HFFc6 (cell line): ENCODE measurements around the gene TOMM70. TPM values are rescaled to one million over a fixed set of nuclear protein-coding genes. Genes with fewer than 3 reads are reported as not detected.

Experiments used
- DNase-seq: peaks from one replicate; pipeline ENCODE4 v3.0.0-alpha.2; 2018
- H3K27ac Mint-ChIP-seq: 2 replicates; pipeline ENCODE4 v1.8.0; 2020; ENCODE audit warnings: mild to moderate bottlenecking, mixed read lengths
- H3K27me3 Mint-ChIP-seq: 2 replicates; pipeline ENCODE4 v1.8.0; 2021; ENCODE audit warnings: mild to moderate bottlenecking, moderate library complexity, mixed read lengths; ENCODE audit not compliant: insufficient read depth
- H3K36me3 Mint-ChIP-seq: 2 replicates; pipeline ENCODE4 v1.8.0; 2021; ENCODE audit warnings: low read depth, mixed read lengths
- H3K4me1 Mint-ChIP-seq: 2 replicates; pipeline ENCODE4 v1.8.0; 2020; ENCODE audit warnings: low read depth, mixed read lengths
- H3K4me3 Mint-ChIP-seq: 2 replicates; pipeline ENCODE4 v1.8.0; 2020; ENCODE audit warnings: mild to moderate bottlenecking, moderate library complexity, mixed read lengths
- H3K9me3 Mint-ChIP-seq: 2 replicates; pipeline ENCODE4 v1.8.0; 2020; ENCODE audit warnings: mild to moderate bottlenecking, mixed read lengths
- total RNA-seq, 6 experiments: library from RNA; stranded (reverse); fragmentation: NEBNext Ultra II Directional; extraction: Animal tissue kit (Norgen Biotek cat#: 25700); gene quantifications; 2 replicates in 1 of 6; 3 replicates in 5 of 6; pipeline ENCODE4 v1.2.3, GENCODE V29; 2021
- TF ChIP-seq, protein P1 (sequence below): fragments of 200-600 bp; sonication (generic); IDR thresholded peaks from 2 replicates; pipeline ENCODE4 v1.5.0; 2021; ENCODE audit warnings: antibody characterized with exemption, mild to moderate bottlenecking

TOMM70 gene
- total RNA-seq, 6 experiments from 2014 or later: 45.9 to 51.7 (median 48.7) TPM

DNA sequence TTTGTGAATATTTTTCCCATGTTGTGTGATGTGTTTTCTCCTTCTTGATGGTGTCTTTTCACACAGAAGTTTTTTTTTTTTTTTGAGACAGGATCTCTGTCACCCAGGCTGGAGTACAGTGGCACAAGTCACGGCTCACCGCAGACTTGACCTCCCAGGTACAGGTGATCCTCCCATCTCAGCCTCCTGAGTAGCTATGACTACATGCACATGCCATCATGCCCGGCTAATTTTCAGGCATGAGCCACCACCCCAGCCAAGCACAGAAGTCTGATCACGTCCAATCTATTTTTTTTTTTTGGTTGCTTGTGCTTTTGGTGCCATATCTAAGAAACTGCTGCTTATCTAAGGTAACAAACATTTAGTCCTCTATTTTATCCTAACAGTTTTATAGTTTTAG is 24.6 kb downstream of the TOMM70 start:
- Mint-ChIP-seq H3K27me3 (no peaks in the 10 kb centered on the region), H3K27ac (no peak overlapping the region), H3K9me3 (no peaks in the 10 kb centered on the region), H3K4me3 (no peak overlapping the region), H3K4me1 (0 out of 2 replicates have a peak, but pooled peaks cover 7% of the 10 kb centered on the region), H3K36me3 (peaks cover 59% of the 10 kb centered on the region)
- DNase-seq: no peak
- TF ChIP-seq, protein P1, sequence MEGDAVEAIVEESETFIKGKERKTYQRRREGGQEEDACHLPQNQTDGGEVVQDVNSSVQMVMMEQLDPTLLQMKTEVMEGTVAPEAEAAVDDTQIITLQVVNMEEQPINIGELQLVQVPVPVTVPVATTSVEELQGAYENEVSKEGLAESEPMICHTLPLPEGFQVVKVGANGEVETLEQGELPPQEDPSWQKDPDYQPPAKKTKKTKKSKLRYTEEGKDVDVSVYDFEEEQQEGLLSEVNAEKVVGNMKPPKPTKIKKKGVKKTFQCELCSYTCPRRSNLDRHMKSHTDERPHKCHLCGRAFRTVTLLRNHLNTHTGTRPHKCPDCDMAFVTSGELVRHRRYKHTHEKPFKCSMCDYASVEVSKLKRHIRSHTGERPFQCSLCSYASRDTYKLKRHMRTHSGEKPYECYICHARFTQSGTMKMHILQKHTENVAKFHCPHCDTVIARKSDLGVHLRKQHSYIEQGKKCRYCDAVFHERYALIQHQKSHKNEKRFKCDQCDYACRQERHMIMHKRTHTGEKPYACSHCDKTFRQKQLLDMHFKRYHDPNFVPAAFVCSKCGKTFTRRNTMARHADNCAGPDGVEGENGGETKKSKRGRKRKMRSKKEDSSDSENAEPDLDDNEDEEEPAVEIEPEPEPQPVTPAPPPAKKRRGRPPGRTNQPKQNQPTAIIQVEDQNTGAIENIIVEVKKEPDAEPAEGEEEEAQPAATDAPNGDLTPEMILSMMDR: no peak

DNA sequence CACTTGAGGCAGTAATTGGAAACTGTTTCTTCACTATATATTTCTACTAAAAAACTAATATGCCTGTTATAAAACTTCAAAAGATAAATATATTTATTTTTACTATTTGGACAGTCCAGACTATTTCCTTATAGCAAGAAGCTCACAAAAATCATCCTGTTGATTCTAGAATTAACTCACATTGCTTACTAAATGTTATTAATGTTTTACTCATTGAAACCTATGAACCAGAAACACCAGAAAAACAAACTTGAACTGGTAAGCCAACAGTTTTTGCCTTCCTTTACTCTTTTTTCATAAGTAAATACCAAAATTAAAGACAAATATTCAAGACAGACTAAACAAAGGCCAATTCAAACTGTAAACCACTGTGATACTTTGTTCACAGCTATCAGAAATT is 26.4 kb downstream of the TOMM70 start:
- peaks cover 54% of the 10 kb centered on the region for H3K36me3 Mint-ChIP-seq
- no peaks in the 10 kb centered on the region for H3K9me3 Mint-ChIP-seq
- H3K27me3 Mint-ChIP-seq: no peaks in the 10 kb centered on the region; the same call in 1 of the 2 replicates
- no peak for DNase-seq
- H3K27ac Mint-ChIP-seq: no peak overlapping the region
- peaks cover 20% of the 10 kb centered on the region for H3K4me1 Mint-ChIP-seq
- H3K4me3 Mint-ChIP-seq: no peak overlapping the region
- TF ChIP-seq, protein P1: no peak

DNA sequence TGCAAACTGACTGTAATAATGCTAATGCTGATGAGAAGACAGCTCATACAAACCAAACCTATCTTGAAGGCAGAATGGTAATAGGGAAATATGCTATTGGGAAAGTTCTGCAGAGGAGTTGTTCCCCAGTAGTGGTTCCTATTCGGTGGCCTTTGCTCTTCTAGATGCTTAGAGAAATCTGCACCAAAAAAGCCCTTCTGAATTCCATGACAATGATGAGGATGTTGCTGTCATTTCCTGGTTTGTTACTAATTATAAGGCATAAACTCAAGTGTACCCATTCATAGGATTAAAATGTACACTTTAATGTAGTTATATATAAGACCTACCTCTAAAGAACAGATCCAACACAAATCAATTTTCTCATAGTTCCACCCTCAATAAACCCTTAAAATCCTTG is 30.1 kb downstream of the TOMM70 start:
- Mint-ChIP-seq H3K27ac (peak overlapping the region; percentile 49), H3K4me3 (peak overlapping the region; percentile 40; the same call in 1 of the 2 replicates), H3K4me1 (peaks cover 26% of the 10 kb centered on the region), H3K27me3 (no peaks in the 10 kb centered on the region; the same call in 1 of the 2 replicates), H3K9me3 (no peaks in the 10 kb centered on the region), H3K36me3 (peaks cover 57% of the 10 kb centered on the region)
- peak; percentile 8 for DNase-seq
- TF ChIP-seq, protein P1: no peak

DNA sequence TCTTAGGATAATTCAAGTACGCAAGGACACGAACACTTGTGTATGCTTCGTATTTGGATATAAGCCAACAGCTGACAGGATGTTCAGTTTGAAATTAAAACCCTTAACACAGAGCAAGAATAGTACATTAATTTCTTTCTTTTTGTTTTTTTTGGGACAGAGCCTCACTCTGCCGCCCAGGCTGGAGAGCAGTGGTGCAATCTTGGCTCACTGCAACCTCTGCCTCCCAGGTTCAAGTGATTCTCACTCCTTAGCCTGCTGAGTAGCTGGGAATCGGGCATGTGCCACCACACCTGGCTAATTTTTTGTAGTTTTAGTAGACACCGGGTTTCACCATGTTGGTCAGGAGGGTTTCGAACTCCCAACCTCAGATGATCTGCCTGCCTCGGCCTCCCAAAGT is 32.4 kb downstream of the TOMM70 start:
- Mint-ChIP-seq H3K36me3 (peaks cover 60% of the 10 kb centered on the region), H3K27ac (no peak overlapping the region), H3K4me1 (peaks cover 26% of the 10 kb centered on the region), H3K27me3 (no peaks in the 10 kb centered on the region; the same call in 1 of the 2 replicates), H3K4me3 (no peak overlapping the region), H3K9me3 (no peaks in the 10 kb centered on the region)
- TF ChIP-seq, protein P1: no peak
- DNase-seq: no peak

DNA sequence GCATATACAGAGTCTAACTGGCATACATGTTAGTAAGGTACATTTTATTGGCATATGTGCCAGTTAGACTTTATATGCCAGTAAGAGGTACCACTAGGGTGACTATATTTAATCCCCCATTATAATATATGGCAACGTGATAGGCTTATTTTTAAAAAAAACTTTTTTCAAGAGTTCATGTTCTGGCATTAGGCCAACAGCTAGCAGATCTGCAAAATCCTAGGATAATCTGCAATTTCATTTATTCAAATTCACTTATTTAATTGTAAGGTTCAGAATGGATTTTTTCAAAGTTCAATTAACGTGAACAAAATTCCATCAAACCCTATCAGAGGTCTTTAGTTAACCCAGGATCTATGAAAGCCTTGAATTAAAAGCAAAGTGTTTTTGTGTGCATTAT is 34.5 kb downstream of the TOMM70 start:
- Mint-ChIP-seq H3K27ac (no peak overlapping the region), H3K4me1 (peaks cover 20% of the 10 kb centered on the region), H3K36me3 (peaks cover 60% of the 10 kb centered on the region), H3K4me3 (no peak overlapping the region), H3K27me3 (no peaks in the 10 kb centered on the region; the same call in 1 of the 2 replicates), H3K9me3 (peaks cover 4% of the 10 kb centered on the region; the same call in 1 of the 2 replicates)
- no peak for DNase-seq
- TF ChIP-seq, protein P1: no peak
